SK-N-SH (cell line): ENCODE results near the gene THOP1. TPM values are rescaled to one million over a fixed set of nuclear protein-coding genes. Genes with fewer than 3 reads are reported as not detected.

Source experiments
- CTCF ChIA-PET: fragments of 300-600, 350-600 bp; formaldehyde crosslinking; extraction: SDS; loops from one replicate; lab custom pipeline; 2021; lab: Yijun Ruan, JAX
- POLR2A ChIA-PET: fragments of 350-600 bp; sonication (Branson Sonifier 250); formaldehyde crosslinking; extraction: SDS; loops from one replicate; lab custom pipeline; 2020; ENCODE audit warnings: antibody characterized with exemption, inconsistent platforms; lab: Yijun Ruan, JAX
- DNase-seq: peaks from one replicate; pipeline ENCODE4 v3.0.0; 2012
- H2AFZ ChIP-seq: fragments of 200-600 bp; sonication (generic); 2 replicates; pipeline ENCODE4 v1.8.1; 2016; ENCODE audit warnings: antibody characterized with exemption, mild to moderate bottlenecking, low read depth
- H3F3A ChIP-seq: fragments of 200-600 bp; sonication (generic); replicated peaks from 2 replicates; pipeline ENCODE3; 2016; ENCODE audit warnings: antibody characterized with exemption, mild to moderate bottlenecking; ENCODE audit not compliant: insufficient read depth
- H3K27ac ChIP-seq, 2 experiments: fragments of 200-500 bp in 1 of 2; fragments of 200-600 bp in 1 of 2; sonication (Bioruptor generic) in 1 of 2; sonication (generic), shearing (Covaris generic) in 1 of 2; 2 replicates each; pipeline versions ENCODE4 v1.5.1 to v1.6.1; 2014 to 2016; ENCODE audit warnings: low read depth in 2 of 2, inconsistent platforms in 1 of 2, low read length in 1 of 2, mild to moderate bottlenecking in 1 of 2, mixed read lengths in 1 of 2
- H3K27me3 ChIP-seq: fragments of 200-600 bp; sonication (generic), shearing (Covaris generic); 2 replicates; pipeline ENCODE4 v1.6.1; 2016; ENCODE audit warnings: mixed run types; ENCODE audit not compliant: insufficient read depth
- H3K36me3 ChIP-seq, 2 experiments: fragments of 200-500 bp in 1 of 2; fragments of 200-600 bp in 1 of 2; sonication (Bioruptor generic) in 1 of 2; sonication (generic) in 1 of 2; replicated peaks in 1 of 2; 2 replicates each; pipeline versions ENCODE3 to v1.5.1; 2014 to 2016; ENCODE audit warnings: low read length in 1 of 2, mild to moderate bottlenecking in 1 of 2; ENCODE audit not compliant: insufficient read depth in 2 of 2, control insufficient read depth in 1 of 2
- H3K4me1 ChIP-seq, 2 experiments: fragments of 200-500 bp in 1 of 2; fragments of 200-600 bp in 1 of 2; sonication (Bioruptor generic) in 1 of 2; sonication (generic), shearing (Covaris generic) in 1 of 2; 2 replicates each; pipeline versions ENCODE4 v1.5.1 to v1.6.1; 2014 to 2016; ENCODE audit warnings: low read depth in 1 of 2, low read length in 1 of 2, mixed run types in 1 of 2; ENCODE audit not compliant: insufficient read depth in 2 of 2, control insufficient read depth in 1 of 2
- H3K4me2 ChIP-seq: fragments of 200-600 bp; sonication (generic), shearing (Covaris generic); 2 replicates; pipeline ENCODE4 v1.6.1; 2017; ENCODE audit warnings: mixed run types
- H3K4me3 ChIP-seq, 2 experiments: fragments of 200-500 bp in 1 of 2; fragments of 200-600 bp in 1 of 2; sonication (Bioruptor generic) in 1 of 2; sonication (generic), shearing (Covaris generic) in 1 of 2; 2 replicates each; pipeline versions ENCODE4 v1.5.1 to v1.8.1; 2014 to 2016; ENCODE audit warnings: low read depth in 2 of 2, inconsistent platforms in 1 of 2, low read length in 1 of 2, mild to moderate bottlenecking in 1 of 2, mixed read lengths in 1 of 2, moderate library complexity in 1 of 2
- H3K79me2 ChIP-seq: fragments of 200-600 bp; sonication (generic); 2 replicates; pipeline ENCODE4 v1.8.1; 2017; ENCODE audit warnings: mild to moderate bottlenecking; ENCODE audit not compliant: insufficient read depth
- H3K9ac ChIP-seq: fragments of 200-600 bp; sonication (generic); 2 replicates; pipeline ENCODE4 v1.6.1; 2017; ENCODE audit warnings: mixed run types
- H3K9me2 ChIP-seq: fragments of 200-600 bp; sonication (generic); 2 replicates; pipeline ENCODE4 v1.6.1; 2017; ENCODE audit warnings: mixed run types
- H3K9me3 ChIP-seq: fragments of 200-600 bp; sonication (generic); 2 replicates; pipeline ENCODE4 v1.6.1; 2017; ENCODE audit warnings: mixed run types, mild to moderate bottlenecking, moderate library complexity
- H4K20me1 ChIP-seq: fragments of 200-600 bp; sonication (generic); 2 replicates; pipeline ENCODE4 v1.6.1; 2017; ENCODE audit warnings: mild to moderate bottlenecking, mixed run types; ENCODE audit not compliant: insufficient read depth
- EP300 ChIP-seq, 2 experiments: IDR thresholded peaks; 2 replicates each; pipeline versions ENCODE4 v1.4.0 to v1.6.1; 2012; ENCODE audit warnings: borderline replicate concordance in 1 of 2, low read depth in 1 of 2, low read length in 1 of 2
- EZH2phosphoT487 ChIP-seq: fragments of 200-600 bp; sonication (generic); IDR thresholded peaks from 2 replicates; pipeline ENCODE4 v1.6.1; 2017; ENCODE audit warnings: low read depth, mixed run types, mild to moderate bottlenecking, antibody characterized with exemption, moderate library complexity, borderline replicate concordance
- FOXM1 ChIP-seq: IDR thresholded peaks from 2 replicates; pipeline ENCODE4 v1.4.0; 2012; ENCODE audit warnings: low read depth, mild to moderate bottlenecking
- GABPA ChIP-seq: IDR thresholded peaks from 2 replicates; pipeline ENCODE4 v1.4.0; 2012; ENCODE audit warnings: low read depth, mild to moderate bottlenecking
- MEF2A ChIP-seq: IDR thresholded peaks from 2 replicates; pipeline ENCODE4 v1.4.0; 2012; ENCODE audit warnings: low read depth, borderline replicate concordance
- MXI1 ChIP-seq: IDR thresholded peaks from 2 replicates; pipeline ENCODE4 v1.6.1; 2012; ENCODE audit warnings: mild to moderate bottlenecking, low read depth, low read length, improper control_type of control experiment
- NRF1 ChIP-seq: IDR thresholded peaks from 2 replicates; pipeline ENCODE4 v1.6.1; 2012; ENCODE audit warnings: low read depth, mild to moderate bottlenecking, low read length
- RAD21 ChIP-seq: IDR thresholded peaks from 2 replicates; pipeline ENCODE4 v1.6.1; 2012; ENCODE audit warnings: mild to moderate bottlenecking, low read length
- RFX5 ChIP-seq: IDR thresholded peaks from 2 replicates; pipeline ENCODE4 v1.6.1; 2012; ENCODE audit warnings: mild to moderate bottlenecking, improper control_type of control experiment, low read length
- RXRA ChIP-seq: IDR thresholded peaks from 2 replicates; pipeline ENCODE4 v1.4.0; 2012; ENCODE audit warnings: low read depth, mild to moderate bottlenecking, borderline replicate concordance
- SIN3A ChIP-seq: IDR thresholded peaks from 2 replicates; pipeline ENCODE4 v1.6.1; 2012; ENCODE audit warnings: low read depth, mild to moderate bottlenecking, low read length, moderate library complexity, borderline replicate concordance
- TAF1 ChIP-seq: IDR thresholded peaks from 2 replicates; pipeline ENCODE4 v1.6.1; 2012; ENCODE audit warnings: low read depth, mild to moderate bottlenecking, low read length, moderate library complexity, borderline replicate concordance
- TCF12 ChIP-seq: IDR thresholded peaks from 2 replicates; pipeline ENCODE4 v1.4.0; 2012
- WGBS: methylation state at CpG from one replicate; pipeline ENCODE4 v1.1.6; 2017; ENCODE audit warnings: low lambda C conversion rate; 5-methylcytosine and 5-hydroxymethylcytosine counted together
- polyA plus RNA-seq, 3 experiments: library from polyadenylated mRNA; depleted of rRNA; stranded (reverse); fragments of >200 nt; gene quantifications; 2 replicates each; pipeline ENCODE4 v1.2.3, GENCODE V29; 2012
- TF ChIP-seq, protein P1 (sequence below): IDR thresholded peaks from 2 replicates; pipeline ENCODE4 v1.4.0; 2012; ENCODE audit warnings: low read depth
- TF ChIP-seq, protein P2 (sequence below): IDR thresholded peaks from 2 replicates; pipeline ENCODE4 v1.4.0; 2012; ENCODE audit warnings: low read depth, borderline replicate concordance
- TF ChIP-seq, protein P3 (sequence below): IDR thresholded peaks from 2 replicates; pipeline ENCODE4 v1.6.1; 2012; ENCODE audit warnings: mild to moderate bottlenecking, low read depth, low read length, moderate library complexity
- TF ChIP-seq, protein P4 (sequence below): IDR thresholded peaks from 2 replicates; pipeline ENCODE4; 2012
- TF ChIP-seq, protein P5 (sequence below): fragments of 200-600 bp; sonication (generic); IDR thresholded peaks from 2 replicates; pipeline ENCODE4 v1.6.1; 2017; ENCODE audit warnings: antibody characterized with exemption, mild to moderate bottlenecking, moderate library complexity

THOP1 gene
- polyA plus RNA-seq, 1 of the 3 experiments (the other 2 are of a cell fraction), result 138 TPM

DNA sequence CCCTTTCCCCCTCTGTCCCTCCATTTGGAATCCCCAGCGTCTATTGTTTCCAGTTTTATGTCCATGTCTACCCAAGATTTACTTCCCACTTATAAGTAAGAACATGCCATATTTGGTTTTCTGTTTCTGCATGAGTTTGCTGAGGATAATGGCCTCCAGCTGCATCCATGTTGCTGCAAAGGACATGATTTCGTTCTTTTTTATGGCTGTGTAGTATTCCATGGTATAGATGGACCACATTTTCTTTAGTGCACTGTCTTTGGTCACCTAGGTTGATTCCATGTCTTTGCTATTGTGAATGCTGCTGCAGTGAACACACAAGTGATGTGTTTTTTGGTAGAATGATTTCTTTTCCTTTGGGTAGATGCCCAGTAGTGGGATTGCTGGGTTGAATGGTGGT lies 59.8 kb downstream of the THOP1 start:
- Histone ChIP-seq H3F3A (peaks cover 5% of the 10 kb centered on the region), H3K27ac (no peak overlapping the region), H4K20me1 (no peaks in the 10 kb centered on the region), H2AFZ (no peak overlapping the region), H3K36me3 (peaks cover 0 to 12% of the 10 kb centered on the region in 2 experiments), H3K27me3 (no peaks in the 10 kb centered on the region), H3K9me2 (no peaks in the 10 kb centered on the region), H3K79me2 (peaks cover 62% of the 10 kb centered on the region), H3K4me2 (no peak overlapping the region), H3K4me1 (peaks cover 0 to 5% of the 10 kb centered on the region in 2 experiments; a peak in 1 of 4 replicates), H3K9ac (no peak overlapping the region), H3K9me3 (peaks cover 4% of the 10 kb centered on the region; the same call in 1 of the 2 replicates), H3K4me3 (no peak overlapping the region)
- CTCF ChIA-PET, result interaction anchor here (1.2 kb wide), 1 partner anchor 42 kb away, joined by 3 read pairs; no protein-coding TSS in a partner anchor
- 83% methylated on average over 2 of the region's 2 CpGs for WGBS
- TF ChIP-seq, protein P1, sequence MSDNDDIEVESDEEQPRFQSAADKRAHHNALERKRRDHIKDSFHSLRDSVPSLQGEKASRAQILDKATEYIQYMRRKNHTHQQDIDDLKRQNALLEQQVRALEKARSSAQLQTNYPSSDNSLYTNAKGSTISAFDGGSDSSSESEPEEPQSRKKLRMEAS, result no peak
- TF ChIP-seq GABPA (no peak), RFX5 (no peak), TAF1 (no peak)
- TF ChIP-seq, protein P2, sequence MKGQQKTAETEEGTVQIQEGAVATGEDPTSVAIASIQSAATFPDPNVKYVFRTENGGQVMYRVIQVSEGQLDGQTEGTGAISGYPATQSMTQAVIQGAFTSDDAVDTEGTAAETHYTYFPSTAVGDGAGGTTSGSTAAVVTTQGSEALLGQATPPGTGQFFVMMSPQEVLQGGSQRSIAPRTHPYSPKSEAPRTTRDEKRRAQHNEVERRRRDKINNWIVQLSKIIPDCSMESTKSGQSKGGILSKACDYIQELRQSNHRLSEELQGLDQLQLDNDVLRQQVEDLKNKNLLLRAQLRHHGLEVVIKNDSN, result no peak
- DNase-seq, result no peak
- POLR2A ChIA-PET, result no interaction called here

DNA sequence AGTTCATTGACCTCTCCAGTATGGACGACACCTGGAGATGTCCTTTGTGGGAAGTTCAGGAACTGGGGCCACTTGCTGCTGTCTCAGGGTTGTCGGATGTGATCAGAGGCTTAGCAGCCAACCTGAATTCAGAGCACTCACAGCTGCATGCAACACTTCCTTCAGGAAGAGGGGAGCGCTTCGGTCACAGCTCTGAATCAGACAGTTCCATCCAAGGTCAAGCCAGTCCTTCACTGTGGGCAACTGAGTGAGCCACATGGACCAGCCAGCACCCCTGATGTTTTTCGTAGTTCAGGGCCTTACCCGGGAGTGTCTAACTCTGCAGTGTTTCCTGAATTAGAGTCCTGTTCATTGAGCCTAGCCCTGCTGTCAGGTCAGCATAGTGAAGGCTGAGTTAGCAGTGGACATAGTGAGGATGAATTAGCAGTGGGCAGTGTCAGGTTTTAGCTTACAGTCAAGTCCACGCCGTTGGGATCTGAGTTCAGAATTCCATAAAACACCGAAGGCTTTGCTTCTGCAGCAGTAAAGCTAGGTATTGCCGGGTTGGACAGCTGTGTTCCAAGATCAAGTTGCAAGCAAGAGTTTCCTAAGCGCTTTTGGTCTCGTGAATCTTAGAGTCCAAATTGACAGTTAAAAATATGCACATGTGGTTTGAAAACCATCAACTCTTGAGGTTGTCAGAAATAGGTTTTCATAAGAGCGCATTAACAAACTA lies 61.0 kb downstream of the THOP1 start:
- CTCF ChIA-PET, result no interaction called here
- peaks cover 3 to 22% of the 10 kb centered on the region in 2 experiments for H3K36me3 ChIP-seq
- TF ChIP-seq GABPA, result no peak
- TF ChIP-seq TCF12, result no peak
- TF ChIP-seq SIN3A, result no peak
- TF ChIP-seq MEF2A, result no peak
- TF ChIP-seq, protein P3, sequence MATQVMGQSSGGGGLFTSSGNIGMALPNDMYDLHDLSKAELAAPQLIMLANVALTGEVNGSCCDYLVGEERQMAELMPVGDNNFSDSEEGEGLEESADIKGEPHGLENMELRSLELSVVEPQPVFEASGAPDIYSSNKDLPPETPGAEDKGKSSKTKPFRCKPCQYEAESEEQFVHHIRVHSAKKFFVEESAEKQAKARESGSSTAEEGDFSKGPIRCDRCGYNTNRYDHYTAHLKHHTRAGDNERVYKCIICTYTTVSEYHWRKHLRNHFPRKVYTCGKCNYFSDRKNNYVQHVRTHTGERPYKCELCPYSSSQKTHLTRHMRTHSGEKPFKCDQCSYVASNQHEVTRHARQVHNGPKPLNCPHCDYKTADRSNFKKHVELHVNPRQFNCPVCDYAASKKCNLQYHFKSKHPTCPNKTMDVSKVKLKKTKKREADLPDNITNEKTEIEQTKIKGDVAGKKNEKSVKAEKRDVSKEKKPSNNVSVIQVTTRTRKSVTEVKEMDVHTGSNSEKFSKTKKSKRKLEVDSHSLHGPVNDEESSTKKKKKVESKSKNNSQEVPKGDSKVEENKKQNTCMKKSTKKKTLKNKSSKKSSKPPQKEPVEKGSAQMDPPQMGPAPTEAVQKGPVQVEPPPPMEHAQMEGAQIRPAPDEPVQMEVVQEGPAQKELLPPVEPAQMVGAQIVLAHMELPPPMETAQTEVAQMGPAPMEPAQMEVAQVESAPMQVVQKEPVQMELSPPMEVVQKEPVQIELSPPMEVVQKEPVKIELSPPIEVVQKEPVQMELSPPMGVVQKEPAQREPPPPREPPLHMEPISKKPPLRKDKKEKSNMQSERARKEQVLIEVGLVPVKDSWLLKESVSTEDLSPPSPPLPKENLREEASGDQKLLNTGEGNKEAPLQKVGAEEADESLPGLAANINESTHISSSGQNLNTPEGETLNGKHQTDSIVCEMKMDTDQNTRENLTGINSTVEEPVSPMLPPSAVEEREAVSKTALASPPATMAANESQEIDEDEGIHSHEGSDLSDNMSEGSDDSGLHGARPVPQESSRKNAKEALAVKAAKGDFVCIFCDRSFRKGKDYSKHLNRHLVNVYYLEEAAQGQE, result no peak
- no peak for TF ChIP-seq RAD21
- TF ChIP-seq, protein P1, result no peak
- TF ChIP-seq RXRA, result no peak
- TF ChIP-seq MXI1, result no peak
- no peak for TF ChIP-seq FOXM1
- TF ChIP-seq, protein P4, sequence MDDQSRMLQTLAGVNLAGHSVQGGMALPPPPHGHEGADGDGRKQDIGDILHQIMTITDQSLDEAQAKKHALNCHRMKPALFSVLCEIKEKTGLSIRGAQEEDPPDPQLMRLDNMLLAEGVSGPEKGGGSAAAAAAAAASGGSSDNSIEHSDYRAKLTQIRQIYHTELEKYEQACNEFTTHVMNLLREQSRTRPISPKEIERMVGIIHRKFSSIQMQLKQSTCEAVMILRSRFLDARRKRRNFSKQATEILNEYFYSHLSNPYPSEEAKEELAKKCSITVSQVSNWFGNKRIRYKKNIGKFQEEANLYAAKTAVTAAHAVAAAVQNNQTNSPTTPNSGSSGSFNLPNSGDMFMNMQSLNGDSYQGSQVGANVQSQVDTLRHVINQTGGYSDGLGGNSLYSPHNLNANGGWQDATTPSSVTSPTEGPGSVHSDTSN, result no peak
- TF ChIP-seq, protein P5, sequence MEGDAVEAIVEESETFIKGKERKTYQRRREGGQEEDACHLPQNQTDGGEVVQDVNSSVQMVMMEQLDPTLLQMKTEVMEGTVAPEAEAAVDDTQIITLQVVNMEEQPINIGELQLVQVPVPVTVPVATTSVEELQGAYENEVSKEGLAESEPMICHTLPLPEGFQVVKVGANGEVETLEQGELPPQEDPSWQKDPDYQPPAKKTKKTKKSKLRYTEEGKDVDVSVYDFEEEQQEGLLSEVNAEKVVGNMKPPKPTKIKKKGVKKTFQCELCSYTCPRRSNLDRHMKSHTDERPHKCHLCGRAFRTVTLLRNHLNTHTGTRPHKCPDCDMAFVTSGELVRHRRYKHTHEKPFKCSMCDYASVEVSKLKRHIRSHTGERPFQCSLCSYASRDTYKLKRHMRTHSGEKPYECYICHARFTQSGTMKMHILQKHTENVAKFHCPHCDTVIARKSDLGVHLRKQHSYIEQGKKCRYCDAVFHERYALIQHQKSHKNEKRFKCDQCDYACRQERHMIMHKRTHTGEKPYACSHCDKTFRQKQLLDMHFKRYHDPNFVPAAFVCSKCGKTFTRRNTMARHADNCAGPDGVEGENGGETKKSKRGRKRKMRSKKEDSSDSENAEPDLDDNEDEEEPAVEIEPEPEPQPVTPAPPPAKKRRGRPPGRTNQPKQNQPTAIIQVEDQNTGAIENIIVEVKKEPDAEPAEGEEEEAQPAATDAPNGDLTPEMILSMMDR, result no peak
- no peak for TF ChIP-seq EZH2phosphoT487
- no peak for TF ChIP-seq EP300 (IDR thresholded peaks at IDR 0.05; ENCODE audit: borderline replicate concordance in 1 of 2, low read depth in 1 of 2, low read length in 1 of 2)
- TF ChIP-seq NRF1, result no peak
- DNase-seq, result no peak
- POLR2A ChIA-PET, result no interaction called here
- no peaks in the 10 kb centered on the region for H3K9me2 ChIP-seq
- H3K4me3 ChIP-seq, result no peak overlapping the region
- H3F3A ChIP-seq, result no peaks in the 10 kb centered on the region
- H3K27me3 ChIP-seq, result no peaks in the 10 kb centered on the region
- 78% methylated on average over 9 of the region's 13 CpGs for WGBS
- peaks cover 62% of the 10 kb centered on the region for H3K79me2 ChIP-seq
- H3K4me2 ChIP-seq, result no peak overlapping the region
- peaks cover 0 to 5% of the 10 kb centered on the region in 2 experiments; a peak in 1 of 4 replicates for H3K4me1 ChIP-seq
- H2AFZ ChIP-seq, result no peak overlapping the region
- H3K9me3 ChIP-seq, result peaks cover 6% of the 10 kb centered on the region
- H4K20me1 ChIP-seq, result no peaks in the 10 kb centered on the region
- H3K27ac ChIP-seq, result no peak overlapping the region
- H3K9ac ChIP-seq, result no peak overlapping the region
